Mucosa of descending colon (tissue), 3 donors: Measurements from ENCODE around the gene FZD1. TPM values are rescaled to one million over a fixed set of nuclear protein-coding genes. Genes with fewer than 3 reads are reported as not detected.

Source experiments
- ATAC-seq: fragments of 200-7000 bp; cut with Tn5 transposase; one replicate; pipeline ENCODE4 v1.9.1; 2020; ENCODE audit warnings: mild to moderate bottlenecking, moderate library complexity
- DNase-seq, 3 donors: peaks; one replicate each; pipeline ENCODE4 v3.0.0-alpha.2; 2020
- H3K36me3 ChIP-seq: fragments of 200-600 bp; one replicate; pipeline ENCODE4 v1.8.0; 2021; ENCODE audit warnings: low read depth, mild to moderate bottlenecking
- H3K4me1 ChIP-seq: fragments of 200-600 bp; one replicate; pipeline ENCODE4 v1.8.0; 2021; ENCODE audit warnings: low read depth, mild to moderate bottlenecking
- H3K4me3 ChIP-seq: fragments of 200-600 bp; one replicate; pipeline ENCODE4 v1.8.0; 2021; ENCODE audit warnings: mild to moderate bottlenecking
- H3K9me3 ChIP-seq: fragments of 200-600 bp; one replicate; pipeline ENCODE4 v1.8.0; 2021; ENCODE audit warnings: mild to moderate bottlenecking
- intact Hi-C, 2 donors: fragments of 100-400 bp; cut with DNase I in 1 of 2; cut with micrococcal nuclease in 1 of 2; formaldehyde crosslinking; loops; one replicate each; pipeline versions ENCODE4 v1.11.0 to v1.11.1; 2022; cut with DNase I, micrococcal nuclease
- total RNA-seq, 3 donors: library from RNA; stranded (reverse); fragmentation: NEBNext Ultra II Directional in 2 of 3; extraction: Animal tissue kit (Norgen Biotek cat#: 25700) in 2 of 3; gene quantifications; one replicate each; pipeline versions ENCODE4 v1.2.1 to v1.2.4, GENCODE V29; 2021 to 2023
- TF ChIP-seq, protein P1 (sequence below): fragments of 200-600 bp; IDR thresholded peaks from one replicate; pipeline ENCODE4 v1.8.0; 2022; ENCODE audit warnings: antibody characterized with exemption, mild to moderate bottlenecking
- donor health status: DM: no; HTN: no; CAD: no; lungs with moderate emphysema.
- donor health status: DM: no; HTN: no; CAD: no.
- donor health status: DM: no; HTN: yes; CAD: no.

Gene FZD1
- total RNA-seq, 3 donors from 2014 or later = 7.3 to 15.3 (median 8.4) TPM

DNA sequence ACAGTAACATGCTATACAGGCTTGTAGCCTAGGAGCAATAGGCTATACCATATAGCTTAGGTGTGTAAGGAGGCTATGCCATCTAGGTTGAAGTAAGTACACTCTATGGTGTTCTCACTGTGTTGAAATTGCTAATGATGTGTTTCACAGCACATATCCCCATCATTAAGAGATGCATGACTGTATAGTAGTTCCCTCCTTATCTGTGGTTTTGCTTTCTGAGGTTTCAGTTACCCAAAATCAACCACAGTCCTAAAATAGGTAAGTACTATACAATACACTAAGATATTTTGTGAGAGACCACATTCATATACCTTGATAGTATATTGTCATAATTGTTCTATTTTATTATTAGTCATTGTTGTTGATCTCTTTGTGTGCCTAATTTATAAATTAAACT lies 12.7 kb downstream of the FZD1 start:
- intact Hi-C loops = no loop called here
- no peak for ATAC-seq
- Histone ChIP-seq H3K4me3 (no peak overlapping the region), H3K9me3 (no peaks in the 10 kb centered on the region), H3K36me3 (no peaks in the 10 kb centered on the region), H3K4me1 (no peaks in the 10 kb centered on the region)
- TF ChIP-seq, protein P1, sequence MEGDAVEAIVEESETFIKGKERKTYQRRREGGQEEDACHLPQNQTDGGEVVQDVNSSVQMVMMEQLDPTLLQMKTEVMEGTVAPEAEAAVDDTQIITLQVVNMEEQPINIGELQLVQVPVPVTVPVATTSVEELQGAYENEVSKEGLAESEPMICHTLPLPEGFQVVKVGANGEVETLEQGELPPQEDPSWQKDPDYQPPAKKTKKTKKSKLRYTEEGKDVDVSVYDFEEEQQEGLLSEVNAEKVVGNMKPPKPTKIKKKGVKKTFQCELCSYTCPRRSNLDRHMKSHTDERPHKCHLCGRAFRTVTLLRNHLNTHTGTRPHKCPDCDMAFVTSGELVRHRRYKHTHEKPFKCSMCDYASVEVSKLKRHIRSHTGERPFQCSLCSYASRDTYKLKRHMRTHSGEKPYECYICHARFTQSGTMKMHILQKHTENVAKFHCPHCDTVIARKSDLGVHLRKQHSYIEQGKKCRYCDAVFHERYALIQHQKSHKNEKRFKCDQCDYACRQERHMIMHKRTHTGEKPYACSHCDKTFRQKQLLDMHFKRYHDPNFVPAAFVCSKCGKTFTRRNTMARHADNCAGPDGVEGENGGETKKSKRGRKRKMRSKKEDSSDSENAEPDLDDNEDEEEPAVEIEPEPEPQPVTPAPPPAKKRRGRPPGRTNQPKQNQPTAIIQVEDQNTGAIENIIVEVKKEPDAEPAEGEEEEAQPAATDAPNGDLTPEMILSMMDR = no peak
- no peak for DNase-seq

DNA sequence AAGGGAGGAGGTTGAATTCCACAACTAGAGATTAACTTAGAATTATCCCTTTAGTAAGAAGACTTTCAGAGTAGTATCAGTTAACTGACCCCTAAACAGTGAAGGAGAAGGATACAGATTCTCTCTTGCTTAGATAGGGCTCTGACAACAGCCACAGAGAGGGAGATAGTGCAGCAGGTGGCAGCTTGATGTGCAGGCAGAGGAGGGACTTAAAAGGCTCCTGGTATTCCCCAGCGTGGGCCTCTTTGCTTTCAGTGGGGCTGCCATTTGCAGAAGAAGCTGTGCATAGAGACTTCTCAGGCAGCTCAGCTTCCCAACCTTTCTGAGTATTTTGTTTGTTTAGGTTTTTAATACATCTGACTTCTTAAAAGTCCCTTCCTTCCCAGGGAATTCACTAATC lies 16.0 kb downstream of the FZD1 start:
- no peak for ATAC-seq
- intact Hi-C loops = no loop called here
- TF ChIP-seq, protein P1 = no peak

DNA sequence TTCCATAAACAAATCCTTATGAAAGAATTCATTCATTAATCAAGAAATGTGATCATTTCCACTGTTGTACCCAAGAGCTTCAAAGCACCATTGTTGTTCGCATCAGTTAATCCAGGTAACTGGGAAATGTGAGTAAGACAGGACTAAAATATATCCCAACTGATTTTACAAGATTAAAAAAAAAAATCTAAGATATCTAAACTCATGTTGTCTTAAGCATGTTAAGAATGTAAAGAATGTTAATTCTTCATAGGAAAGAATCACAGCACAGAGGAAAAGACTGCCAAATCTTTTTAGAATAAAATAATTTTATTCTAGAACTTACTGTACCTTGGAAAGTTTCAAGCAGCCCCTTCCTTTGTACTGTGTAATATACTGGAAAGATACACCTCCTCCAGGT lies 16.4 kb downstream of the FZD1 start:
- no peak for DNase-seq
- no peaks in the 10 kb centered on the region for H3K36me3 ChIP-seq
- intact Hi-C loops = no loop called here
- no peak for ATAC-seq
- TF ChIP-seq, protein P1 = no peak
- no peak overlapping the region for H3K4me3 ChIP-seq
- no peaks in the 10 kb centered on the region for H3K4me1 ChIP-seq
- H3K9me3 ChIP-seq = no peaks in the 10 kb centered on the region

More for the DNA sequence above, 16.0 kb downstream of the FZD1 start:
- H3K36me3 ChIP-seq = no peaks in the 10 kb centered on the region
- no peaks in the 10 kb centered on the region for H3K4me1 ChIP-seq
- no peak for DNase-seq
- no peak overlapping the region for H3K4me3 ChIP-seq
- no peaks in the 10 kb centered on the region for H3K9me3 ChIP-seq

DNA sequence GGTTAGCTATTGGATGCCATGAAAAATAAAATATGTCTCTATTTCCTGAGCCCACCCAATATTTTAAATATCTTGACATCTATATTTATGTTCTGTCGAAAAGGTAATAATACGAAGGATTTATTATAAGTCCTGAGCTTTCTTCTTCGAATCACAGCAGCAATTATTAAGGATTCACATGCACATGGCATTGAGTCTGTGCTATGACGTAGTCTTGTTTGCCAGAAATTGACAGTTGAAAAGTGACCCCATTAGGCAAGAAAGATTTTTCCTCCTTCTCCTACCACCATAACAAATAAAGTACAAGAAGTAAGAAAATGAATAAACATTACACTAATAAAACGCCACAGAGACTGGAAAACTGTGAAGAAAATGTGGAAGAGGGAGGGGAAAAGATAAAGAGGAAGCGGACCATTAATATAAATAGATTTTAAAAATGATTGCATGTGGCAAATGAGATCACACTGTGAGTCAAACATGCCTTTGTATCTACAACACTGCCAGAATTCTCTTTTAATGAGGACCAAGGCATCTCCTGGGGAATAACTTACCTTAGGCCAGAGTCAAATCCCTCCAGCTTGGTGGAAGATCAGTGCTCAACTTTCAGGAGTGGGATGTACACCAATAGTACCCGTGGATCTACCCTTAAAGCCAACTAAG lies 21.6 kb downstream of the FZD1 start:
- intact Hi-C loops = no loop called here
- ATAC-seq = no peak
- TF ChIP-seq, protein P1 = no peak
- H3K36me3 ChIP-seq = no peaks in the 10 kb centered on the region
- H3K9me3 ChIP-seq = no peaks in the 10 kb centered on the region
- no peak overlapping the region for H3K4me3 ChIP-seq
- no peaks in the 10 kb centered on the region for H3K4me1 ChIP-seq
- no peak for DNase-seq

DNA sequence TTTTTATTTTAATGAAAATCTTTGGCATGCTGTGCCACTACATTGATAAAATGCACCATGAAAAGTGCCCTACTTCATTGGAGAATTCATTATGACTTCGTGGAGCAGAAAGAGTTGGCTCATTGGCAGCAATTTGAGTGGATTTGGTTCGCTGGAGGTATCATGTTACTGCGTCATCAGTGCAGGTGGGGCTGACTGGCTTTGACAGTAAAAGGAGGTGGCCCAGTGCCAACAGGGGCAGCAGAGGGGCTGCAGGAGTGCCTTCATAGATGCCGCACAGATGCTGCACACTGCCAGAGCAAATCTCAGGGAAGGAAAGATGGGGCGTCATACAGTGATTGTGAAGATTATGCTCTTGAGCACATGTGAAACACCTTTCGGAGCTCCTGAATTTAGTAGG lies 22.2 kb downstream of the FZD1 start:
- Histone ChIP-seq H3K4me3 (no peak overlapping the region), H3K4me1 (no peaks in the 10 kb centered on the region), H3K36me3 (no peaks in the 10 kb centered on the region), H3K9me3 (no peaks in the 10 kb centered on the region)
- DNase-seq (no peak), ATAC-seq (no peak)
- TF ChIP-seq, protein P1 = no peak
- intact Hi-C loops = no loop called here
